K562 (cell line): ENCODE measurements around the gene PIP4K2A.

Experiments used
- ARID1B ChIP-seq: fragments of 450-650 bp; IDR thresholded peaks from 2 replicates; pipeline ENCODE4 v1.6.1; 2016; ENCODE audit warnings: antibody characterized with exemption, mild to moderate bottlenecking, inconsistent platforms
- BCOR ChIP-seq: fragments of 450-650 bp; IDR thresholded peaks from 2 replicates; pipeline ENCODE4 v1.6.1; 2016
- CXXC5 ChIP-seq: fragments of 250-450 bp; sonication (Bioruptor Pico); IDR thresholded peaks from 2 replicates; pipeline ENCODE4 v1.8.0; 2022; ENCODE audit warnings: inconsistent platforms, mild to moderate bottlenecking, moderate library complexity
- E2F3 ChIP-seq: fragments of 250-450 bp; sonication (Bioruptor Pico); IDR thresholded peaks from 2 replicates; pipeline ENCODE4 v1.4.0; 2020; ENCODE audit warnings: mild to moderate bottlenecking
- FOXM1 ChIP-seq, 2 experiments: fragments of 450-650 bp in 1 of 2; sonication (generic) in 1 of 2; formaldehyde crosslinking in 1 of 2; IDR thresholded peaks; 2 replicates each; pipeline versions ENCODE4 v1.6.1 to v1.9.0; 2017 to 2022; ENCODE audit warnings: low read depth in 2 of 2, mild to moderate bottlenecking in 2 of 2, missing genetic modification reagents in 1 of 2, moderate library complexity in 1 of 2
- LARP7 ChIP-seq: fragments of 450-650 bp; IDR thresholded peaks from 2 replicates; pipeline ENCODE4 v1.6.1; 2016
- MAFK ChIP-seq: IDR thresholded peaks from 2 replicates; pipeline ENCODE4 v1.6.1; 2011; ENCODE audit warnings: low read length, improper control_type of control experiment
- POLR2AphosphoS2 ChIP-seq: IDR thresholded peaks from 2 replicates; pipeline ENCODE4 v1.6.1; 2012; ENCODE audit warnings: low read length, improper control_type of control experiment
- RBBP5 ChIP-seq: fragments of 200-600 bp; sonication (generic); IDR thresholded peaks from 2 replicates; pipeline ENCODE4 v1.6.1; 2012; ENCODE audit warnings: borderline replicate concordance, mild to moderate bottlenecking, low read length, control low read depth, inconsistent platforms; ENCODE audit not compliant: insufficient read depth, poor library complexity, severe bottlenecking
- RFX1 ChIP-seq: fragments of 450-650 bp; IDR thresholded peaks from 2 replicates; pipeline ENCODE4 v1.6.1; 2016; ENCODE audit warnings: mild to moderate bottlenecking, moderate library complexity
- TCF7L2 ChIP-seq: fragments of 150-350 bp; IDR thresholded peaks from 2 replicates; pipeline ENCODE4 v1.6.1; 2016; ENCODE audit warnings: low read depth, mild to moderate bottlenecking, low read length, moderate library complexity
- ZNF24 ChIP-seq: fragments of 450-650 bp; IDR thresholded peaks from 2 replicates; pipeline ENCODE4 v1.6.1; 2016
- ZNF3 ChIP-seq: fragments of 250-450 bp; sonication (Bioruptor Pico); IDR thresholded peaks from 2 replicates; pipeline ENCODE4 v1.5.0; 2021; ENCODE audit warnings: mild to moderate bottlenecking, moderate library complexity
- TF ChIP-seq, protein P1 (sequence below), 2 experiments: fragments of 150-350 bp in 1 of 2; IDR thresholded peaks; 2 replicates each; pipeline ENCODE4 v1.6.1; 2012 to 2016; ENCODE audit warnings: low read depth in 2 of 2, low read length in 2 of 2, mild to moderate bottlenecking in 1 of 2, moderate library complexity in 1 of 2

DNA sequence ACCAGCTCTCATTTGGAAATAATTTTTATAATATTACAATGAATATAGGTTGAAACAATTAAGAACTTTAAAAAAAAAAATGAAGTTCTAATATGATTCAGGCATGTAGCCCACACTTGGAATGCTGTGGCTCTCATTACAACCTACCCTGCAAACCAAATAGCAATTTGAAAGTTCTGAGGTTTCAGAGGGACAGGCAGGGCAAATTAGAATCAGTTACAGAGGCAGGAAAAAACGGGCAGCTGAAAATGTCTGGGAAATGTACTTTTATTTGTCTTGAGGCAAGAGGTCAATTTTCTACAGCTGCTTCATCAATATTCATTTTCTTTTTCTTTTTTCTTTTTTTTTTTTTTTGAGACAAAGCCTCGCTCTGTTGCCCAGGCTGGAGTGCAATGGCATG is 95.3 kb downstream of the PIP4K2A start:
- no peak for TF ChIP-seq RBBP5
- TF ChIP-seq FOXM1 (IDR thresholded peaks at IDR 0.05; ENCODE audit: low read depth) = no peak
- TF ChIP-seq FOXM1 (CRISPR knock-in tag; IDR thresholded peaks at IDR 0.05; ENCODE audit: low read depth) = no peak
- TF ChIP-seq TCF7L2 = no peak
- TF ChIP-seq MAFK = no peak
- no peak for TF ChIP-seq E2F3 (CRISPR knock-in tag)
- no peak for TF ChIP-seq ARID1B
- no peak for TF ChIP-seq ZNF3 (CRISPR knock-in tag)
- TF ChIP-seq RFX1 = no peak
- no peak for TF ChIP-seq LARP7
- TF ChIP-seq ZNF24 = no peak
- TF ChIP-seq POLR2AphosphoS2 = no peak
- TF ChIP-seq, protein P1, sequence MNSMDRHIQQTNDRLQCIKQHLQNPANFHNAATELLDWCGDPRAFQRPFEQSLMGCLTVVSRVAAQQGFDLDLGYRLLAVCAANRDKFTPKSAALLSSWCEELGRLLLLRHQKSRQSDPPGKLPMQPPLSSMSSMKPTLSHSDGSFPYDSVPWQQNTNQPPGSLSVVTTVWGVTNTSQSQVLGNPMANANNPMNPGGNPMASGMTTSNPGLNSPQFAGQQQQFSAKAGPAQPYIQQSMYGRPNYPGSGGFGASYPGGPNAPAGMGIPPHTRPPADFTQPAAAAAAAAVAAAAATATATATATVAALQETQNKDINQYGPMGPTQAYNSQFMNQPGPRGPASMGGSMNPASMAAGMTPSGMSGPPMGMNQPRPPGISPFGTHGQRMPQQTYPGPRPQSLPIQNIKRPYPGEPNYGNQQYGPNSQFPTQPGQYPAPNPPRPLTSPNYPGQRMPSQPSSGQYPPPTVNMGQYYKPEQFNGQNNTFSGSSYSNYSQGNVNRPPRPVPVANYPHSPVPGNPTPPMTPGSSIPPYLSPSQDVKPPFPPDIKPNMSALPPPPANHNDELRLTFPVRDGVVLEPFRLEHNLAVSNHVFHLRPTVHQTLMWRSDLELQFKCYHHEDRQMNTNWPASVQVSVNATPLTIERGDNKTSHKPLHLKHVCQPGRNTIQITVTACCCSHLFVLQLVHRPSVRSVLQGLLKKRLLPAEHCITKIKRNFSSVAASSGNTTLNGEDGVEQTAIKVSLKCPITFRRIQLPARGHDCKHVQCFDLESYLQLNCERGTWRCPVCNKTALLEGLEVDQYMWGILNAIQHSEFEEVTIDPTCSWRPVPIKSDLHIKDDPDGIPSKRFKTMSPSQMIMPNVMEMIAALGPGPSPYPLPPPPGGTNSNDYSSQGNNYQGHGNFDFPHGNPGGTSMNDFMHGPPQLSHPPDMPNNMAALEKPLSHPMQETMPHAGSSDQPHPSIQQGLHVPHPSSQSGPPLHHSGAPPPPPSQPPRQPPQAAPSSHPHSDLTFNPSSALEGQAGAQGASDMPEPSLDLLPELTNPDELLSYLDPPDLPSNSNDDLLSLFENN (IDR thresholded peaks at IDR 0.05; ENCODE audit: low read depth in 2 of 2, low read length in 2 of 2) = no peak
- no peak for TF ChIP-seq BCOR
- TF ChIP-seq CXXC5 (CRISPR knock-in tag) = no peak
